GM23248 (cell line): ENCODE measurements around the gene USP2.

Source experiments
- EZH2 ChIP-seq: fragments of 200-600 bp; sonication (generic); IDR thresholded peaks from 2 replicates; pipeline ENCODE4 v1.6.1; 2018; ENCODE audit warnings: antibody characterized with exemption, mild to moderate bottlenecking; ENCODE audit not compliant: insufficient read depth, poor library complexity, severe bottlenecking
- EZH2phosphoT487 ChIP-seq: fragments of 200-600 bp; sonication (generic); IDR thresholded peaks from 2 replicates; pipeline ENCODE4 v1.6.1; 2018; ENCODE audit warnings: antibody characterized with exemption, moderate library complexity, mild to moderate bottlenecking, low read depth; ENCODE audit not compliant: insufficient read depth

GRCh38 chr11:119323532-119324033 is 57.9 kb downstream of the USP2 start:
- TF ChIP-seq EZH2 (no peak), EZH2phosphoT487 (no peak)
